OCI-LY7 (cell line): Measurements from ENCODE around the gene TMEM272. TPM values are rescaled to one million over a fixed set of nuclear protein-coding genes. Genes with fewer than 3 reads are reported as not detected.

Experiments used
- BruUV-seq: library from RNA; stranded (reverse); fragments of 400-500 nt; replicated peaks from 2 replicates; lab custom pipeline; 2021; lab: Mats Ljungman, UMichigan
- CTCF ChIA-PET: fragments of 300-600 bp; sonication (Branson Sonifier 250); formaldehyde crosslinking; loops from one replicate; lab custom pipeline; 2022; ENCODE audit warnings: antibody characterized with exemption; ENCODE audit not compliant: unreplicated experiment; lab: Charles Lee
- POLR2A ChIA-PET: fragments of 300-600 bp; sonication (Branson Sonifier 250); formaldehyde crosslinking; loops from one replicate; lab custom pipeline; 2022; ENCODE audit warnings: antibody characterized with exemption; lab: Charles Lee
- DNase-seq: peaks from one replicate; pipeline ENCODE4 v3.0.0-alpha.2; 2015; ENCODE audit warnings: low spot score
- H2AFZ ChIP-seq: fragments of 200-600 bp; sonication (generic), shearing (Covaris generic); 2 replicates; pipeline ENCODE4 v1.6.1; 2014; ENCODE audit warnings: mild to moderate bottlenecking, antibody characterized with exemption, low read length, moderate library complexity
- H3K27ac ChIP-seq: fragments of 200-600 bp; sonication (generic); 2 replicates; pipeline ENCODE4 v1.5.1; 2014; ENCODE audit warnings: mixed run types, low read depth, mild to moderate bottlenecking, moderate library complexity, low read length, inconsistent platforms; ENCODE audit not compliant: poor library complexity, severe bottlenecking
- H3K36me3 ChIP-seq: fragments of 200-600 bp; sonication (generic); 2 replicates; pipeline ENCODE4 v1.6.1; 2014; ENCODE audit warnings: mild to moderate bottlenecking, antibody characterized with exemption, low read length, moderate library complexity, mixed read lengths; ENCODE audit not compliant: insufficient read depth
- H3K4me1 ChIP-seq: fragments of 200-600 bp; sonication (generic); 2 replicates; pipeline ENCODE4 v1.5.1; 2014; ENCODE audit warnings: mild to moderate bottlenecking, low read length; ENCODE audit not compliant: insufficient read depth, poor library complexity, severe bottlenecking
- H3K4me2 ChIP-seq: fragments of 200-600 bp; sonication (generic); 2 replicates; pipeline ENCODE4 v1.6.1; 2014; ENCODE audit warnings: mild to moderate bottlenecking, low read length
- H3K4me3 ChIP-seq: fragments of 200-600 bp; sonication (generic); 2 replicates; pipeline ENCODE4 v1.5.1; 2014; ENCODE audit warnings: mild to moderate bottlenecking, low read depth, low read length; ENCODE audit not compliant: poor library complexity, severe bottlenecking
- H3K79me2 ChIP-seq: fragments of 200-600 bp; sonication (generic); 2 replicates; pipeline ENCODE4 v1.6.1; 2016; ENCODE audit warnings: low read depth, mild to moderate bottlenecking, low read length, moderate library complexity, mixed read lengths; ENCODE audit not compliant: insufficient read depth
- H3K9me2 ChIP-seq: fragments of 200-600 bp; sonication (generic); 2 replicates; pipeline ENCODE4 v1.6.1; 2016; ENCODE audit warnings: mild to moderate bottlenecking, low read length, mixed read lengths; ENCODE audit not compliant: insufficient read depth
- H3K9me3 ChIP-seq: fragments of 200-600 bp; sonication (generic); 2 replicates; pipeline ENCODE4 v1.6.1; 2014; ENCODE audit warnings: mild to moderate bottlenecking, mixed run types, low read length, mixed read lengths
- H4K20me1 ChIP-seq: fragments of 200-600 bp; sonication (generic); 2 replicates; pipeline ENCODE4 v1.6.1; 2014; ENCODE audit warnings: mild to moderate bottlenecking, antibody characterized with exemption, low read length, moderate library complexity, mixed read lengths; ENCODE audit not compliant: insufficient read depth
- CTCF ChIP-seq: fragments of 200-600 bp; sonication (generic); conservative IDR thresholded peaks from 2 replicates; pipeline ENCODE4 v1.5.1; 2014; ENCODE audit warnings: mild to moderate bottlenecking, antibody characterized with exemption, low read length, moderate library complexity, mixed read lengths
- EZH2phosphoT487 ChIP-seq: fragments of 200-600 bp; sonication (generic); IDR thresholded peaks from 2 replicates; pipeline ENCODE4 v1.6.1; 2018; ENCODE audit warnings: low read depth, borderline replicate concordance, mild to moderate bottlenecking, mixed run types, antibody characterized with exemption, low read length, moderate library complexity, mixed read lengths
- intact Hi-C: fragments of 100-400 bp; cut with micrococcal nuclease; formaldehyde crosslinking; loops from one replicate; pipeline ENCODE4 v1.10.0; 2022; ENCODE audit not compliant: unreplicated experiment
- total RNA-seq, 2 experiments: library from RNA; depleted of rRNA in 1 of 2; stranded (reverse); fragments of >200 nt in 1 of 2; shearing (Covaris generic) in 1 of 2; gene quantifications; 2 replicates each; pipeline ENCODE4 v1.2.3, GENCODE V29; 2014 to 2022

The TMEM272 gene
- total RNA-seq, 2 experiments from 2014 or later = 0.41 to 0.46 TPM

GRCh38 chr13:51822106-51822815, 22.7 kb downstream of the TMEM272 start:
- no peaks in the 10 kb centered on the region for H3K9me2 ChIP-seq
- no TSS peak for BruUV-seq
- H3K4me1 ChIP-seq = peaks cover 84% of the 10 kb centered on the region
- ChIA-PET POLR2A (interaction anchor here (0.6 to 10.6 kb wide), 12 partner anchors 7 to 634 kb away, joined by 3 to 147 read pairs (median 6); no protein-coding TSS in a partner anchor), CTCF (interaction anchor here (0.6 to 2.3 kb wide), 3 partner anchors 10 to 173 kb away, joined by 5 to 11 read pairs (median 6); no protein-coding TSS in a partner anchor)
- H3K4me3 ChIP-seq = peak overlapping the region; percentile 44
- no peaks in the 10 kb centered on the region for H4K20me1 ChIP-seq
- intact Hi-C loops = loop anchor here (10.0 kb wide), 2 partner anchors 927 to 1227 kb away; no protein-coding TSS in a partner anchor
- no peak for DNase-seq
- TF ChIP-seq EZH2phosphoT487 = no peak
- TF ChIP-seq CTCF = no peak
- H2AFZ ChIP-seq = peak overlapping the region; percentile 39; the same call in 1 of the 2 replicates
- H3K79me2 ChIP-seq = no peaks in the 10 kb centered on the region
- H3K27ac ChIP-seq = peak overlapping the region; percentile 95
- peak overlapping the region; percentile 77 for H3K4me2 ChIP-seq
- H3K36me3 ChIP-seq = no peaks in the 10 kb centered on the region
- H3K9me3 ChIP-seq = no peaks in the 10 kb centered on the region

DNA sequence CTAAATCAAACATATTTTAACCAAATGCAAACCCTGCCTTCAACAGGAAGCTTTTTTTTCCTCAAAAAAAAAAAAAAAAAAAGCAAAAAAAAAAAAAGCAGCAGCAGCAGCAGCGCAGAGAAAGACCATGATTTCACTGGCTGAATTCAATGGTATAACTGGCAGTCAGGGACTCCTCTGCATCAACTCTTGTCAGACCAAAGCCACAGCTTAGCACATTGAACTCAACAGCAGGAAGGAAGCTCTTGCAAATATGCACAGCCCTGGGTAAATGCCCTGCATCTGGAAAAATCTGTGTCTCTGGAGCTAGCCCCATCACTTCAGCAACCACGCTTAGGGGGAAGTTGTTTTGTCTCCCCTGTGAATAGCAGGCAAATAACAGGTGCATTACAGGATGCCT, 23.4 kb downstream of the TMEM272 start:
- Histone ChIP-seq H3K9me2 (no peaks in the 10 kb centered on the region), H4K20me1 (no peaks in the 10 kb centered on the region), H3K79me2 (no peaks in the 10 kb centered on the region), H3K4me2 (peak overlapping the region; percentile 77), H3K4me1 (peaks cover 84% of the 10 kb centered on the region), H3K36me3 (no peaks in the 10 kb centered on the region), H2AFZ (peak overlapping the region; percentile 39; the same call in 1 of the 2 replicates), H3K4me3 (peak overlapping the region; percentile 44), H3K9me3 (no peaks in the 10 kb centered on the region), H3K27ac (peak overlapping the region; percentile 95)
- POLR2A ChIA-PET = interaction anchor here (0.6 to 10.6 kb wide), 10 partner anchors 7 to 635 kb away, joined by 3 to 147 read pairs (median 6); no protein-coding TSS in a partner anchor
- CTCF ChIA-PET = interaction anchor here (2.3 kb wide), 1 partner anchor 11 kb away, joined by 11 read pairs; no protein-coding TSS in a partner anchor
- peak; percentile 88 for DNase-seq
- intact Hi-C loops = loop anchor here (10.0 kb wide), 2 partner anchors 927 to 1227 kb away; no protein-coding TSS in a partner anchor
- TF ChIP-seq CTCF (no peak), EZH2phosphoT487 (no peak)
- no TSS peak for BruUV-seq
